H9 (cell line): ENCODE data around the gene H2BK1. TPM values are rescaled to one million over a fixed set of nuclear protein-coding genes. Genes with fewer than 3 reads are reported as not detected.

Source experiments
- DNase-seq: peaks from one replicate; pipeline ENCODE4 v3.0.0-alpha.2; 2017
- H2AFZ ChIP-seq: one replicate; pipeline ENCODE4 v1.6.1; 2013; ENCODE audit warnings: mild to moderate bottlenecking, low read length, control low read depth, moderate library complexity
- H2AK5ac ChIP-seq: 2 replicates; pipeline ENCODE4 v1.6.1; 2013; ENCODE audit warnings: low read length, control low read depth, mixed read lengths; ENCODE audit not compliant: insufficient read length
- H2BK120ac ChIP-seq: one replicate; pipeline ENCODE4 v1.6.1; 2013; ENCODE audit warnings: low read depth, mild to moderate bottlenecking, low read length, control low read depth, inconsistent platforms; ENCODE audit not compliant: poor library complexity, severe bottlenecking
- H2BK12ac ChIP-seq: 2 replicates; pipeline ENCODE4 v1.6.1; 2013; ENCODE audit warnings: low read length, control low read depth, mixed read lengths, low read depth; ENCODE audit not compliant: insufficient read length
- H2BK15ac ChIP-seq: 2 replicates; pipeline ENCODE4 v1.6.1; 2013; ENCODE audit warnings: low read depth, low read length, control low read depth
- H2BK20ac ChIP-seq: one replicate; pipeline ENCODE4 v1.6.1; 2013; ENCODE audit warnings: low read depth, mild to moderate bottlenecking, low read length, control low read depth, inconsistent platforms; ENCODE audit not compliant: poor library complexity, severe bottlenecking
- H2BK5ac ChIP-seq: 2 replicates; pipeline ENCODE4 v1.6.1; 2013; ENCODE audit warnings: low read length, control low read depth, mixed read lengths; ENCODE audit not compliant: insufficient read length
- H3K14ac ChIP-seq: 2 replicates; pipeline ENCODE4 v1.6.1; 2013; ENCODE audit warnings: low read length, control low read depth; ENCODE audit not compliant: insufficient read depth
- H3K18ac ChIP-seq: 2 replicates; pipeline ENCODE4 v1.6.1; 2013; ENCODE audit warnings: low read depth, mild to moderate bottlenecking, mixed read lengths, low read length, control low read depth; ENCODE audit not compliant: insufficient read length
- H3K23ac ChIP-seq: 2 replicates; pipeline ENCODE4 v1.6.1; 2013; ENCODE audit warnings: low read length, control low read depth, mixed read lengths, low read depth; ENCODE audit not compliant: insufficient read length
- H3K23me2 ChIP-seq: 2 replicates; pipeline ENCODE4 v1.6.1; 2013; ENCODE audit warnings: low read depth, mild to moderate bottlenecking, mixed read lengths, low read length, control low read depth; ENCODE audit not compliant: insufficient read length, poor library complexity, severe bottlenecking
- H3K27ac ChIP-seq: 2 replicates; pipeline ENCODE4 v1.5.1; 2013; ENCODE audit warnings: low read length, control low read depth, mixed read lengths, low read depth; ENCODE audit not compliant: insufficient read length
- H3K27me3 ChIP-seq: 2 replicates; pipeline ENCODE4 v1.6.1; 2013; ENCODE audit warnings: low read length, control low read depth, inconsistent platforms; ENCODE audit not compliant: insufficient read depth
- H3K4ac ChIP-seq: 2 replicates; pipeline ENCODE4 v1.6.1; 2013; ENCODE audit warnings: low read depth, mild to moderate bottlenecking, control low read depth, inconsistent platforms, low read length, moderate library complexity
- H3K4me1 ChIP-seq: 2 replicates; pipeline ENCODE4 v1.6.1; 2013; ENCODE audit warnings: low read length, control low read depth, inconsistent platforms; ENCODE audit not compliant: insufficient read depth
- H3K4me2 ChIP-seq: 2 replicates; pipeline ENCODE4 v1.6.1; 2013; ENCODE audit warnings: low read length, control low read depth, mixed read lengths; ENCODE audit not compliant: insufficient read length, insufficient read depth
- H3K56ac ChIP-seq: 2 replicates; pipeline ENCODE4 v1.6.1; 2013; ENCODE audit warnings: low read depth, mild to moderate bottlenecking, mixed read lengths, low read length, control low read depth; ENCODE audit not compliant: insufficient read length
- H3K79me1 ChIP-seq: 2 replicates; pipeline ENCODE4 v1.6.1; 2013; ENCODE audit warnings: low read depth, mild to moderate bottlenecking, moderate library complexity, low read length, control low read depth, inconsistent platforms; ENCODE audit not compliant: insufficient read depth, poor library complexity, severe bottlenecking
- H3K79me2 ChIP-seq: 2 replicates; pipeline ENCODE4 v1.6.1; 2013; ENCODE audit warnings: low read length, control low read depth, inconsistent platforms; ENCODE audit not compliant: insufficient read depth
- H3K9ac ChIP-seq: 2 replicates; pipeline ENCODE4 v1.6.1; 2013; ENCODE audit warnings: low read length, control low read depth, mixed read lengths; ENCODE audit not compliant: insufficient read length; ENCODE audit errors: extremely low read depth
- H3K9me3 ChIP-seq: one replicate; pipeline ENCODE4 v1.6.1; 2013; ENCODE audit warnings: low read depth, low read length, inconsistent platforms; ENCODE audit not compliant: control insufficient read depth
- H3T11ph ChIP-seq: one replicate; pipeline ENCODE4 v1.6.1; 2013; ENCODE audit warnings: mild to moderate bottlenecking, low read length, control low read depth, inconsistent platforms
- H4K20me1 ChIP-seq: one replicate; pipeline ENCODE4 v1.6.1; 2013; ENCODE audit not compliant: control insufficient read depth, insufficient read length, insufficient read depth
- H4K5ac ChIP-seq: 2 replicates; pipeline ENCODE4 v1.6.1; 2013; ENCODE audit warnings: low read depth, mild to moderate bottlenecking, mixed read lengths, low read length, control low read depth; ENCODE audit not compliant: insufficient read length
- H4K8ac ChIP-seq: replicated peaks from 2 replicates; pipeline ENCODE4 v1.6.1; 2013; ENCODE audit warnings: low read length, control low read depth, mixed read lengths, low read depth; ENCODE audit not compliant: insufficient read length
- H4K91ac ChIP-seq: 2 replicates; pipeline ENCODE4 v1.6.1; 2013; ENCODE audit warnings: low read depth, mild to moderate bottlenecking, moderate library complexity, mixed read lengths, low read length, control low read depth; ENCODE audit not compliant: insufficient read length
- H3K27ac Mint-ChIP-seq, 3 experiments: 2 replicates in 2 of 3; 3 replicates in 1 of 3; pipeline ENCODE4 v1.8.0; 2020 to 2021; ENCODE audit warnings: mixed read lengths in 3 of 3, mild to moderate bottlenecking in 1 of 3, moderate library complexity in 1 of 3
- H3K27me3 Mint-ChIP-seq: 2 replicates; pipeline ENCODE4 v1.8.0; 2021; ENCODE audit warnings: low read depth, mild to moderate bottlenecking, moderate library complexity, mixed read lengths
- H3K36me3 Mint-ChIP-seq, 3 experiments: 2 replicates in 2 of 3; 3 replicates in 1 of 3; pipeline ENCODE4 v1.8.0; 2020 to 2021; ENCODE audit warnings: low read depth in 3 of 3, mixed read lengths in 3 of 3; ENCODE audit not compliant: insufficient read depth in 1 of 3
- H3K4me1 Mint-ChIP-seq, 2 experiments: 2 replicates each; pipeline ENCODE4 v1.8.0; 2020; ENCODE audit warnings: mixed read lengths in 2 of 2
- H3K4me3 Mint-ChIP-seq, 2 experiments: 2 replicates in 1 of 2; 3 replicates in 1 of 2; pipeline ENCODE4 v1.8.0; 2020 to 2021; ENCODE audit warnings: mild to moderate bottlenecking in 2 of 2, mixed read lengths in 2 of 2, moderate library complexity in 1 of 2
- H3K9me3 Mint-ChIP-seq, 2 experiments: 2 replicates in 1 of 2; 3 replicates in 1 of 2; pipeline ENCODE4 v1.8.0; 2020; ENCODE audit warnings: mild to moderate bottlenecking in 2 of 2, mixed read lengths in 2 of 2, moderate library complexity in 1 of 2
- CTCF ChIP-seq: fragments of 200-600 bp; sonication (generic); conservative IDR thresholded peaks from 3 replicates; pipeline ENCODE4 v1.8.0; 2021; ENCODE audit warnings: antibody characterized with exemption, mild to moderate bottlenecking
- WGBS: extraction: QIAGEN DNeasy Blood & Tissue Kit; methylation state at CpG from one replicate; pipeline ENCODE4 v1.1.7; 2013; ENCODE audit warnings: missing lambda C conversion rate, low lambda C conversion rate, mixed read lengths; ENCODE audit not compliant: insufficient read length; ENCODE audit errors: extremely low coverage; 5-methylcytosine and 5-hydroxymethylcytosine counted together
- total RNA-seq: library from RNA; stranded (reverse); gene quantifications from 2 replicates; pipeline ENCODE4 v1.2.1, GENCODE V29; 2021

The H2BK1 gene
- total RNA-seq, 1 experiment from 2014 or later = not detected

DNA sequence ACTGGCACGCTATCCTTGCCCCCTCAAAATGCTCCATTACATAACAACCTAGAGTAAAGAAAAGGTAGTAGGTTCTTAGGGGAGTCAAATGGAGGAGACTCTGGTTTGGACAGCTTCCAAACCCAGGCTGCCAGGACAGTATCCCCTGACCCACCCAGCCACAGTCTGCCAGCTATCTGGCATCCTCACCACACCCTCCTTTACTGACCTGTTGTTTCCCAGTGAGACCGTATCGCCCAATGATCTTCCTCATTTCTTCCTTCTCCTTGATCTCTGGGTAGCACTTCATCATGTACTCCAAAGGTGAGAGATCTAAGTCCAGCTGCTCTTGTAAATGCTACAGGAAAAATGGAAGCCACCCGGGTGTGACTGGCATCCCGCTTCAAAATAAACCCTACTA, 5.1 kb upstream of the H2BK1 start:
- H3K23ac ChIP-seq = no peak overlapping the region
- no peak overlapping the region for H2BK5ac ChIP-seq
- TF ChIP-seq CTCF = no peak
- no peak overlapping the region for H3K4me2 ChIP-seq
- H3K14ac ChIP-seq = no peak overlapping the region
- H2BK15ac ChIP-seq = no peak overlapping the region
- H2BK12ac ChIP-seq = no peak overlapping the region
- H3K4ac ChIP-seq = no peak overlapping the region
- H3K27me3 ChIP-seq = no peaks in the 10 kb centered on the region
- H3K9me3 ChIP-seq = no peaks in the 10 kb centered on the region
- no peak overlapping the region for H3K56ac ChIP-seq
- DNase-seq = no peak
- H3K4me1 Mint-ChIP-seq = peaks cover 7 to 8% of the 10 kb centered on the region in 2 experiments
- no CpG with 5 or more reads among the region's 5 CpGs for WGBS
- H4K5ac ChIP-seq = no peak overlapping the region
- no peaks in the 10 kb centered on the region for H3K79me1 ChIP-seq
- H3K36me3 Mint-ChIP-seq = peaks cover 50 to 83% (median 65%) of the 10 kb centered on the region in 3 experiments; a peak in 6 of 7 replicates
- H4K8ac ChIP-seq = no peak overlapping the region
- H3K18ac ChIP-seq = no peak overlapping the region
- no peak overlapping the region for H4K91ac ChIP-seq
- no peaks in the 10 kb centered on the region for H3K27me3 Mint-ChIP-seq
- no peak overlapping the region for H3K9ac ChIP-seq
- H3K27ac Mint-ChIP-seq = no peak overlapping the region
- H3K9me3 Mint-ChIP-seq = no peaks in the 10 kb centered on the region
- peaks cover 4% of the 10 kb centered on the region; the same call in 1 of the 2 replicates for H3K4me1 ChIP-seq
- no peak overlapping the region for H3T11ph ChIP-seq
- H4K20me1 ChIP-seq = no peaks in the 10 kb centered on the region
- no peak overlapping the region for H2AFZ ChIP-seq
- H2AK5ac ChIP-seq = no peak overlapping the region
- H2BK120ac ChIP-seq = no peak overlapping the region
- no peaks in the 10 kb centered on the region for H3K79me2 ChIP-seq
- no peaks in the 10 kb centered on the region for H3K23me2 ChIP-seq
- no peak overlapping the region for H2BK20ac ChIP-seq
- H3K27ac ChIP-seq = no peak overlapping the region
- no peak overlapping the region for H3K4me3 Mint-ChIP-seq
